ENCODE results near the gene CD7. TPM values are rescaled to one million over a fixed set of nuclear protein-coding genes. Genes with fewer than 3 reads are reported as not detected.
A peak's percentile ranks its signal among the peaks of the same experiment; 100 is the strongest.

CD7 gene
- total and polyA plus RNA-seq, 8 donors: 2.0 to 8.6 (median 3.7) TPM; not detected in 3

DNA sequence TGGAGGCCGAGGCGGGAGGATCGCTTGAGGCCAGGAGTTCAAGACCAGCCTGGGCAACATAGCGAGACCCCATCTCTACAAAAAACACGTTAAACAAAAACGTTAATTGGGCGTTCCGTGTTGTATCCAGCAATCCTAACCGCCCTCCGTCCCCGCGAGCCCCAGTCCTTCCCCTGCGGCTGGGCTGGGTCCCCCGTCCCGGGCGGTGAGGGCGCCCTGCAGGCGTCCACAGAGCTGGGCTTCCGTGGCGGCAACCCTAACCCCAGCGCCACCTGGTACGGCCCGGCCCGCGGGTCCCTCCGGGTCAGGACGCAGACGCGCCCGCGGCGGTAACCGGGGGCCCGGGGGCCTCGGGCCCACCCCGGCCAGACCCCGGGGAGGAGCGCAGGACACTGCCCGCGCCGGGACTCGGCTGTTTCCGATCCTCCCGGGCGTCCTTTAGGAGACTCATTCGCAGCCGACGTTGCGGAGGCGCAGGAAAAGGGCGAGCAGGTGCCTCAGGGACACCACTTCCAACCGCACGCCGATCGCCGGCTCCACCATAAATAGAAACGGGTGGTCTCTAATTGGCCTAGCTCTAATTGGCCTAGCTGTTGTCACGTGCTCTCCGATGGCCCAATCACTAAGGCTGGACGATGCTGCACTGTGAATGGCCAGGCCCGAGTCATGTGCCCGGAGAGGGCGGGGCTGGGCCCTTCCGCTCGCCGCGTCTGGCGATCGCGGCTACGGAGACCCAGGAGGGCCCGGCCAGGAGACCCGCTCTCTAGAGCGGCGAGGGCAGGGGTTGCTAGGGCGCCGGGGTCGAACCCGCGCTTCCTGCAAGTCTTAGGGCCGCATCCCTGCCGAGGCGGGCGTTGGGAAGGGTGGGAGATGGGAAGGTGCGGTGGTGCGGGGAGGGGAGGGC lies 24.9 kb downstream of the CD7 start:
- H3K36me3 ChIP-seq: no peaks in the 10 kb centered on the region
- no peaks in the 10 kb centered on the region for H3K9me3 ChIP-seq
- H3K27me3 ChIP-seq: no peaks in the 10 kb centered on the region
- H3K4me1 ChIP-seq: peaks cover 50 to 89% (median 71%) of the 10 kb centered on the region in 4 donors
- peak; percentile 86 to 98 (median 95) for TF ChIP-seq POLR2AphosphoS5 (IDR thresholded peaks at IDR 0.05)
- TF ChIP-seq, protein P1, sequence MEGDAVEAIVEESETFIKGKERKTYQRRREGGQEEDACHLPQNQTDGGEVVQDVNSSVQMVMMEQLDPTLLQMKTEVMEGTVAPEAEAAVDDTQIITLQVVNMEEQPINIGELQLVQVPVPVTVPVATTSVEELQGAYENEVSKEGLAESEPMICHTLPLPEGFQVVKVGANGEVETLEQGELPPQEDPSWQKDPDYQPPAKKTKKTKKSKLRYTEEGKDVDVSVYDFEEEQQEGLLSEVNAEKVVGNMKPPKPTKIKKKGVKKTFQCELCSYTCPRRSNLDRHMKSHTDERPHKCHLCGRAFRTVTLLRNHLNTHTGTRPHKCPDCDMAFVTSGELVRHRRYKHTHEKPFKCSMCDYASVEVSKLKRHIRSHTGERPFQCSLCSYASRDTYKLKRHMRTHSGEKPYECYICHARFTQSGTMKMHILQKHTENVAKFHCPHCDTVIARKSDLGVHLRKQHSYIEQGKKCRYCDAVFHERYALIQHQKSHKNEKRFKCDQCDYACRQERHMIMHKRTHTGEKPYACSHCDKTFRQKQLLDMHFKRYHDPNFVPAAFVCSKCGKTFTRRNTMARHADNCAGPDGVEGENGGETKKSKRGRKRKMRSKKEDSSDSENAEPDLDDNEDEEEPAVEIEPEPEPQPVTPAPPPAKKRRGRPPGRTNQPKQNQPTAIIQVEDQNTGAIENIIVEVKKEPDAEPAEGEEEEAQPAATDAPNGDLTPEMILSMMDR (IDR thresholded peaks at IDR 0.05): no peak
- TF ChIP-seq POLR2A (IDR thresholded peaks at IDR 0.05): peak in 2 of 4 donors; percentile 73 to 93
- TF ChIP-seq EP300 (IDR thresholded peaks at IDR 0.05): no peak
- H3K4me3 ChIP-seq: peak overlapping the region; percentile 73 to 92 (median 78)
- intact Hi-C loops (cut with DNase I; ENCODE audit: low total_unique reads): no loop called here
- peak overlapping the region; percentile 98 to 99 (median 99) for H3K27ac ChIP-seq
- DNase-seq: peak; percentile 96 to 99
- WGBS, 5 donors: 3 to 6% (median 4%) methylated on average over 42 to 86 of the region's 86 CpGs

GRCh38 chr17:82291582-82292250 lies 25.7 kb downstream of the CD7 start:
- WGBS, 5 donors: 83 to 87% (median 85%) methylated on average over 19 of the region's 19 CpGs
- Histone ChIP-seq H3K9me3 (no peaks in the 10 kb centered on the region), H3K36me3 (no peaks in the 10 kb centered on the region), H3K27me3 (no peaks in the 10 kb centered on the region), H3K27ac (peak overlapping the region; percentile 98 to 99 (median 99)), H3K4me3 (peak overlapping the region; percentile 73 to 92 (median 78)), H3K4me1 (peaks cover 45 to 88% (median 71%) of the 10 kb centered on the region in 4 donors)
- DNase-seq: no peak
- TF ChIP-seq, protein P1 (IDR thresholded peaks at IDR 0.05): no peak
- TF ChIP-seq POLR2AphosphoS5 (IDR thresholded peaks at IDR 0.05) (no peak), POLR2A (IDR thresholded peaks at IDR 0.05) (no peak), EP300 (IDR thresholded peaks at IDR 0.05) (no peak)
- intact Hi-C loops (cut with DNase I; ENCODE audit: low total_unique reads): no loop called here

GRCh38 chr17:82287868-82288801 lies 29.3 kb downstream of the CD7 start:
- H3K36me3 ChIP-seq: no peaks in the 10 kb centered on the region
- no peaks in the 10 kb centered on the region for H3K27me3 ChIP-seq
- H3K4me3 ChIP-seq: no peak overlapping the region
- intact Hi-C loops (cut with DNase I; ENCODE audit: low total_unique reads): no loop called here
- H3K4me1 ChIP-seq: peaks cover 19 to 62% (median 44%) of the 10 kb centered on the region in 4 donors
- peak overlapping the region; percentile 79 to 85 (median 84) for H3K27ac ChIP-seq
- peak; percentile 90 to 93 for DNase-seq
- 23 to 37% (median 23%) methylated on average over 19 of the region's 19 CpGs for WGBS, 5 donors
- H3K9me3 ChIP-seq: no peaks in the 10 kb centered on the region
- TF ChIP-seq, protein P1 (IDR thresholded peaks at IDR 0.05): no peak
- TF ChIP-seq POLR2AphosphoS5 (IDR thresholded peaks at IDR 0.05) (peak; percentile 60 to 93 (median 84)), POLR2A (IDR thresholded peaks at IDR 0.05) (no peak)

Data from stomach (tissue), 9 donors.